Neural cell (in vitro differentiated cells): Measurements from ENCODE around the gene KCNK13.

Experiments
- CTCF ChIP-seq: fragments of 450-650 bp; IDR thresholded peaks from 2 replicates; pipeline ENCODE4 v1.5.1; 2014; ENCODE audit warnings: antibody characterized with exemption, mild to moderate bottlenecking, moderate library complexity; ENCODE audit not compliant: poor library complexity, severe bottlenecking
- POLR2AphosphoS5 ChIP-seq: IDR thresholded peaks from 2 replicates; pipeline ENCODE4 v1.6.1; 2012
- SMC3 ChIP-seq: fragments of 450-650 bp; conservative IDR thresholded peaks from 2 replicates; pipeline ENCODE4 v1.6.1; 2014; ENCODE audit warnings: antibody characterized with exemption, mild to moderate bottlenecking, moderate library complexity; ENCODE audit not compliant: poor library complexity

GRCh38 chr14:90179809-90180779, 118.3 kb downstream of the KCNK13 start:
- TF ChIP-seq CTCF (no peak), POLR2AphosphoS5 (no peak), SMC3 (no peak)
